Ishikawa (cell line): ENCODE measurements around the gene PRRC2A.

Experiments
- FOXM1 ChIP-seq: IDR thresholded peaks from 2 replicates; pipeline ENCODE4 v1.6.1; 2012; ENCODE audit warnings: low read depth, borderline replicate concordance
- NFIC ChIP-seq: IDR thresholded peaks from 2 replicates; pipeline ENCODE4 v1.6.1; 2012
- TAF1 ChIP-seq: IDR thresholded peaks from 2 replicates; pipeline ENCODE4 v1.6.1; 2012; ENCODE audit warnings: low read depth, mild to moderate bottlenecking
- TCF12 ChIP-seq: IDR thresholded peaks from 2 replicates; pipeline ENCODE4 v1.6.1; 2012; ENCODE audit warnings: low read depth
- TF ChIP-seq, protein P1 (sequence below): IDR thresholded peaks from 2 replicates; pipeline ENCODE4 v1.6.1; 2012
- TF ChIP-seq, protein P2 (sequence below): IDR thresholded peaks from 2 replicates; pipeline ENCODE4 v1.6.1; 2012; ENCODE audit warnings: low read depth, mild to moderate bottlenecking
- TF ChIP-seq, protein P3 (sequence below): IDR thresholded peaks from 2 replicates; pipeline ENCODE4 v1.6.1; 2012

DNA sequence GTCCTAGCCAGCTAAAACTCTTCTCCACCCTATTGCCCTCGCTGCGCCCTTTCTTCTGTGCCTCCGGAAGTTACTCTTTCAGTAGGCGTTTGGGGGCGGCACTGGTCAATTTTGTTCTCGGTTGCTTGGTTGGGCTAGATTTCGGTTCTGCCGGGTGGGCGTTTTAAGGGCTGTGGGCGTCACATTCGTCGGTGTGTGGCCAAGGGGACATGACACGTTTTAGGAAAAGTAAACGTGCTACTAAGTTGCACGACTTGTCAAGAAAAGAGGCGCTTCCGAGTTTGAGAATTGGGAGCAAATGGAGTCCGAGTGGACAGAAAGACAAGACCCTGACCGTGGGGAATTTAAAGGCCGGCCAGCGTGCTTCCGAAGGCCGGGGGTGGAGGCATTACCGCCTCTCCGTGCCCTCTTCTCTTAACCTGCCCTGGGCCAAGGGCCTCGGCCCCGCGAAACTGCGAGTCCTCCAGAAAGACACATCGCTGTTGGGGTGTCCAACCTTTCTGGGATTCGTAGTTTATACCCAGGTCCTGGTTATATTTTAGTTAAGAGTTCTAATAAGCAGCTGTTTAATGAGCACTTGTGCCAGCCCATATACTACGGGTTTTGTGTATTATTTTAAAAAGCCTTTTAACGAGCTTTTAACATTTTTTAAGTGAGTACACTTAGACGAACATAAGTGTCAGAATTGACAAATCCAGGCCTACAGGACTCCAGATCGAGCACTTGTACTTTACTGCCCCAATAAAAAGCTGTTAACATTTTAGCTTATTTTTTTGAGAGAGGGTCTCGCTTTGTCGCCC is 32.6 kb downstream of the PRRC2A start:
- TF ChIP-seq TAF1 (peak; percentile 79; the same call in 1 of the 2 replicates), FOXM1 (no peak), NFIC (no peak), TCF12 (no peak)
- TF ChIP-seq, protein P1, sequence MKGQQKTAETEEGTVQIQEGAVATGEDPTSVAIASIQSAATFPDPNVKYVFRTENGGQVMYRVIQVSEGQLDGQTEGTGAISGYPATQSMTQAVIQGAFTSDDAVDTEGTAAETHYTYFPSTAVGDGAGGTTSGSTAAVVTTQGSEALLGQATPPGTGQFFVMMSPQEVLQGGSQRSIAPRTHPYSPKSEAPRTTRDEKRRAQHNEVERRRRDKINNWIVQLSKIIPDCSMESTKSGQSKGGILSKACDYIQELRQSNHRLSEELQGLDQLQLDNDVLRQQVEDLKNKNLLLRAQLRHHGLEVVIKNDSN = no peak
- TF ChIP-seq, protein P2, sequence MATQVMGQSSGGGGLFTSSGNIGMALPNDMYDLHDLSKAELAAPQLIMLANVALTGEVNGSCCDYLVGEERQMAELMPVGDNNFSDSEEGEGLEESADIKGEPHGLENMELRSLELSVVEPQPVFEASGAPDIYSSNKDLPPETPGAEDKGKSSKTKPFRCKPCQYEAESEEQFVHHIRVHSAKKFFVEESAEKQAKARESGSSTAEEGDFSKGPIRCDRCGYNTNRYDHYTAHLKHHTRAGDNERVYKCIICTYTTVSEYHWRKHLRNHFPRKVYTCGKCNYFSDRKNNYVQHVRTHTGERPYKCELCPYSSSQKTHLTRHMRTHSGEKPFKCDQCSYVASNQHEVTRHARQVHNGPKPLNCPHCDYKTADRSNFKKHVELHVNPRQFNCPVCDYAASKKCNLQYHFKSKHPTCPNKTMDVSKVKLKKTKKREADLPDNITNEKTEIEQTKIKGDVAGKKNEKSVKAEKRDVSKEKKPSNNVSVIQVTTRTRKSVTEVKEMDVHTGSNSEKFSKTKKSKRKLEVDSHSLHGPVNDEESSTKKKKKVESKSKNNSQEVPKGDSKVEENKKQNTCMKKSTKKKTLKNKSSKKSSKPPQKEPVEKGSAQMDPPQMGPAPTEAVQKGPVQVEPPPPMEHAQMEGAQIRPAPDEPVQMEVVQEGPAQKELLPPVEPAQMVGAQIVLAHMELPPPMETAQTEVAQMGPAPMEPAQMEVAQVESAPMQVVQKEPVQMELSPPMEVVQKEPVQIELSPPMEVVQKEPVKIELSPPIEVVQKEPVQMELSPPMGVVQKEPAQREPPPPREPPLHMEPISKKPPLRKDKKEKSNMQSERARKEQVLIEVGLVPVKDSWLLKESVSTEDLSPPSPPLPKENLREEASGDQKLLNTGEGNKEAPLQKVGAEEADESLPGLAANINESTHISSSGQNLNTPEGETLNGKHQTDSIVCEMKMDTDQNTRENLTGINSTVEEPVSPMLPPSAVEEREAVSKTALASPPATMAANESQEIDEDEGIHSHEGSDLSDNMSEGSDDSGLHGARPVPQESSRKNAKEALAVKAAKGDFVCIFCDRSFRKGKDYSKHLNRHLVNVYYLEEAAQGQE = no peak
- TF ChIP-seq, protein P3, sequence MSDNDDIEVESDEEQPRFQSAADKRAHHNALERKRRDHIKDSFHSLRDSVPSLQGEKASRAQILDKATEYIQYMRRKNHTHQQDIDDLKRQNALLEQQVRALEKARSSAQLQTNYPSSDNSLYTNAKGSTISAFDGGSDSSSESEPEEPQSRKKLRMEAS = no peak; the same call in 1 of the 2 replicates
